ENCODE measurements around the gene VTA1.
"Not testable (repeated sequence)": the region's sequence is repeated elsewhere in the genome, so short reads cannot be mapped to it uniquely, and the experiment has no call there.

VTA1 gene

DNA sequence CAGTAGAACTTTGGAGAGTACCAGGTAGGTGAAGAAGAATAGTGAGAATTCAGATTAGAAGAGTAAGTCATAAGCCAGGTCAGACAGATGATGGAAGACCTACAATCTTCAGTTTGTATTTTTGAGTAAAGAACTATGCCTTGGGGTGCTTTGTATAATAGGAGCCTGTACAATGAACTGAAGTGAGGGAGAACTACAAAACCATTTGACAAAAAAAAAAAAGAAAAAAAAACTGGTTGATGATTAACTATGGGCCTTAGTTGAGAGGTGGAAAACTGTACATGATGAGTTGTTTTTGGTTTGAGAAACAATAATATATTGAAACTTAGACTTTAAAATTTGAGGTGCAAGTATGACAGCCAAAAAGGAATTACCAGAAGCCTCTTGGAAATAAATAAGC lies 25.7 kb downstream of the VTA1 start:
- no peak for DNase-seq

DNA sequence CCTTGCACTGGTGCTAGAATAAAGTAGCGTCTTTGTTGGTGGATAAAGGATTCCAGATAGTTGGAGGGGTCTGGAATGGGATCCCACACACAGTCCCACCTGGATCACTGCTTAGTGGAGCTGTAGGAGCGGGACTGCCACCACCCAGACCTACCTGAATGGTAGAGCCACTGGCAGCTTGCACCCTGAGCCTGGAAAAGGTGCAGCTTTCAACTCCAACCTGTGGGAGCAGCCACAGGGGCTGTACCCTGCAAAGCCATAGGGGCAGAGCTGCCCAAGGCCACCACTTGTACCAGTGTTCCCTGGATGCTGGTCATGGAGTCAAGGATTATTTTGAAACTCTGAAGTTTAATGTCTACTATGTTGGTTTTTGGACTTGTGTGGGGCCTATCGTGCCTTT lies 26.9 kb downstream of the VTA1 start:
- no peak for DNase-seq

DNA sequence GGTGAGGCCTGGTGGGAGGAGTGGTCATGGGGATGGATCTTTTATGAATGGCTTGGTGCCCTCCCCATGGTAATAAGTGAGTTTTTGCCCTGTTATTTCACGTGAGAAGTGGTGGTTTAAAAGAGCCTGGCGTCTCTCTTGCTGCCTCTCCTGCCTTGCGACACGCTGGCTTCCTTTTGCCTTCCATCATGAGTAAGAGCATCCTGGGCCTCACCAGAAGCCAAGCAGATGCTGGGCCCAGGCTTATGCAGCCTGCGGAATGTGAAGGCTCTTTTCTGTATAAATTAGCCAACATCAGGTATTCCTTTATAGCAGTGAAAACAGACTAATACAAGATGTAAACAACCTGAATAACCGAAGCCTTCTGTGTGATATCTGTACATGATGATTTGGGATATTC lies 27.6 kb downstream of the VTA1 start:
- DNase-seq, result no peak

DNA sequence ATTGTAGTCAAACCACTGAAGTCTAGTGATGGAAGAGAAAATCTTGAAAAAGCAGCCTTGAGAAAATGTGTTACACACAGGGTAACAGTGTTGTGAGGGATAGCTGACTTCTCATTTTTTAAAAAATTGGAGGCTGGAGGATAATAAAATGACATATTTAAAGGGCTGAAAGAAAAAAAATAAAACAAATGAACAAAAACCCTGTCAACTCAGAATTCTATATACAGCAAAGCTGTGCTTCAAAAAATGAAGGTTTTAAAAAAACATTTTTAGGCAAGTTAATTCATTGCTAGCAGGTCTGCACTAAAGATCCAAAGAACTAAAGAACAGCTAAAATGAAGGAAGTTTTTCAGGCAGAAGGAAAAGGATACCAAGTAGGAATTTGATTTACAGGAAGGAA lies 31.1 kb downstream of the VTA1 start:
- no peak for DNase-seq

DNA sequence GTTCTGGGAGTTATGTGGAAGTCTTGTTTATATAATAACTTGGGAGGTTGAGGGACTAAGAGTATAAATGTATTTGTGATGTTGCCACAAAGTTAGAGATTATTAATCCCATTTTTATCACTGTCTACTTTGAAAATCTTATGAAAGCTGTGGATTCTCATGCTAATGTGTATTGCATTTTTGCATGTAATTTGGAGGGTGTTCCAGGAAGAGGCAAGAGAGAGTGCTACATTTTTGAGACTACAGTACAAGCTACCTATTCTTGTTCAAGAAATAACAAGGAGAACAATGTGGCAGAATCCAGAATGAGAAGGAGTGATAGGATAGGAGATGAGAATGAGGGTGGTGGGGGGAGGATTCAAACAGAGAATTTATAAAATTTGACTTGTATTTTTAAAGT lies 34.9 kb downstream of the VTA1 start:
- DNase-seq, result no peak

DNA sequence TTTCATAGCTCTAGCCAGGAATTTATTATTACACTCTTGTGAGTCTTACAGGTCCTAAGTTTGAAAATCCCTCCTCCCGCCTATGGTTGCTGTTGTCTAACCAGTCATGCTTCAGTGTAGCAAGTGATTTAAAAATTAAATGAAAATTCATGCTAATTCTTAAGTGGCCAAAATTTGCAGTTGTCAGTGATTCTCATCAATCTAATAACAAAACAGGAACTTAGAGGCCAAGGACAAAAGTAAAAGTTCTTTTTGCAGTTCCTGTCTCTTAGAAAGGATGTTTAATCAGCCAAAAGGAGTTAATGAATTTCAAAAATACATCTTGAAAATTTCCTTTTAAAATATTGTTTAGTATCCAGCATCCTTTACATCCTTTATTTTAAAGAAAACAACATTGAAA lies 36.3 kb downstream of the VTA1 start:
- no peak for DNase-seq

DNA sequence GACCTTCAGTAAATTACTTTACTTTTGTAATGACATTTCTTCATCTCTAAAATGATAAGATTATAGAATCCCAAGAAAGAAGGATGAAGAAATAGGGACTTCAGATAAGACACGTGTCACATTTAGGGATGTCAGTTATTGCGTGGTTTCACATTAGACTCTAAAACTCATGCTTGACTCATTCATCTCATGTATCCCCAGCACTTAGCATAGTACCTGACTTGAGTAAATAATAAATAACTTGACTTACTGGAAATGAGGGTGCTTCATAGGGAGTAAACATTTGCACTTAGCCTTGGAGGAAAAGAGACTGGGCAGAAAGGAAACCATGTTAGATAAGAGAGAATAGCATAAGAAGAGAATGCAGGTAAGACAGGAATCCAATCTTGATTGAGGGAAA lies 37.2 kb downstream of the VTA1 start:
- DNase-seq, result no peak

DNA sequence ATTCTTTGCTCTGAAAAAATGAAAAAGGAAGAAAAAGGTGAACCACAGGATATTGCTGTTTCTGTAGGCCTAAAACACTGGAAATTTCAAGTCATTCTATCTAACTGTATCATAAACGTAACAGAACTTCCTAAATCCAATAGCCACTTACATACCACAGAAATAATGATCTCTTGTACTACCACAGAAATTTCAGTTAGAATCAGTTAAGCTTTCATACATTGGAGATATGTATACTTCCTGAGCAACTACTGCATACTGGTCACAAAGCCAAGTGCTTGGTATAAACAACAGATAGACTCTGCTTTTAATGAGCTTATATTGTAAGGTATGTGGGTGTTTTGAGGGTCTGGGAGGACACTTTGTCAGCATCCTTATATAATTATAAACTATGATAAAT lies 38.6 kb downstream of the VTA1 start:
- DNase-seq, result no peak

DNA sequence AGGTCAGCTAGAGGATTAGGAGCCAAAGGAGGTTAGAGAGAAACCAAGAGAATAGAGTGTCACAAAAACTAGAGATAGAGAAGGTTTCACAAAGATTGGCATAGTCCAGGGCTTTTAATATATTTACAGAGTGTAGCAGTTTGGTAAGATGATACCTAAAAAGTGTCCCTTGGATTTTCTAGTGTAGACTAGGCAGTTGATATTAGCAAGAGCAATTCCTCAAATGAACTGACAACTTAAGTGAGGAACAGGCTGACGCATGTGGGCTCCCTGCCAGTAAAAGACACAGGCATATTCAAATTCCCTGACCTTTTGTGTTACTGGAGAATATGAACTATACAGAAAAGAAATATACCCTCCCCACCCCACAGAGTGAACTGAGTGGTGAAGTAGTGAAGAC lies 40.1 kb downstream of the VTA1 start:
- DNase-seq, result no peak

DNA sequence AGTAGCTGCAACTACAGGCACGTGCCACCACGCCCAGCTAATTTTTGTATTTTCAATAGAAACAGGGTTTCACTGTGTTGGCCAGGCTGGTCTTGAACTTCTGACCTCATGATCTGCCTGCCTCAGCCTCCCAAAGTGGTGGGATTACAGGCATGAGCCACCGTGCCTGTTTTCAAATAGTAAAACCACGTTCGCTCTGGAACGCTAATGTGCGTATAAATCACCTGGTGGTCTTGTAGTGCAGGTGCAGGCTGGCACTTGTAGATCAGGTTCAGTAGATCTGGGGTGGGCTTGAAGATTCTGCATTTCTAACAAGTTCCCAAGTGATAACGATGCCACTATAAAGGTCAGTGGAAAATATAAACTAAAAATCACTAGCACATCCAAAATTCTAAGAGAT lies 41.3 kb downstream of the VTA1 start:
- not testable (repeated sequence) for DNase-seq

DNA sequence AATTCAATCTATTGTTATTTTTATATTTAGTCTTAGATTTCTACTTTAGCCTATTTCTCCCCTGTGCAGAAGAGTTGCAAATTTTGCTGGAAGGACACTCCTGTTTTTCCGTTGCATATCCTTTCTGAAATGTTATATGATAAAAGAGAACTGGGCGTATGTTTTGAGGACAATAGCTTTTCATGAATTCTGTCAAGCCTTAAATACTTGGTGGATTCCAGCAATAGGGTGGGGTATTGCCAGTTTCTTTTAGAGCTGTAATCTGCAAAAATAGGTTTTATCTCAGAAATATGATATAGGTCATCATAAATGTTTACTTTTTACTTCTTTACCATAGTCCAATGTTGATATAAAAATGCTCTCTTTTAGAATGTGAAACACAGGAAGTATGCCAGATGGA lies 42.0 kb downstream of the VTA1 start:
- no peak for DNase-seq

DNA sequence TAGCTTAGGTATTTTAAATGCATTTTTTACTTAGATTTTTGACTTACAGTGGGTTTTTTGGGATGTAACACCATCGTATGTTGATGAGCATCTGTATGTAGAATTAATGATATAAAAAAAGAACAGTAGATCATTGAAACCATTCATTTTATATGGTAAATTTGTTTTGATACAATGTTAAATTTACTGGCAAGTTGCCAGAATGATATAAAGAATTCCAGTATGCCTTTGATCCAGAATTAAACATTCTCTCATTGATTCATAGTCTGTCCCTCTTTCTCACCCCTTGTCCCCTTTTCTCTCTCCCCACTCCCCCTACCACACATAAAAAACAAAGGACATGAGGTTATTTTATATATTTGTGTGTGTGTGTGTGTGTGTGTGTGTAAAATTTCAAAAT lies 45.3 kb downstream of the VTA1 start:
- no peak for DNase-seq

DNA sequence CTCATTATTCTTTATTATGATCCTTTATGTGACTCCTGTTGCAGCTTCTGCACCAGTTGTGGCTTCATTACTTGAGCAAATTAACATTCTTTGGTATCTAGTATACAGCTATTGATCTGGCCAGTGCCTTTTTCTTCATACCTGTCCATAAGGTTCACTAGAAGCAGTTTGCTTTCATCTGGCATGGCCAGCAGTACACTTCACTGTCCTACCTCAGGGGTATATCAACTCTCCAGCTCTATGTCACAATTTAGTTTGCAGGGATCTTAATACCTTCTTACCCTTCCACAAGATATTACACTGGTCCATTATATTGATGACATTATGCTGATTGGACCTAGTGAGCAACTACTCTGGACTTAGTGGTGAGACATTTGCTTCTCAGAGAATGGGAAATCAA lies 46.6 kb downstream of the VTA1 start:
- no peak for DNase-seq

DNA sequence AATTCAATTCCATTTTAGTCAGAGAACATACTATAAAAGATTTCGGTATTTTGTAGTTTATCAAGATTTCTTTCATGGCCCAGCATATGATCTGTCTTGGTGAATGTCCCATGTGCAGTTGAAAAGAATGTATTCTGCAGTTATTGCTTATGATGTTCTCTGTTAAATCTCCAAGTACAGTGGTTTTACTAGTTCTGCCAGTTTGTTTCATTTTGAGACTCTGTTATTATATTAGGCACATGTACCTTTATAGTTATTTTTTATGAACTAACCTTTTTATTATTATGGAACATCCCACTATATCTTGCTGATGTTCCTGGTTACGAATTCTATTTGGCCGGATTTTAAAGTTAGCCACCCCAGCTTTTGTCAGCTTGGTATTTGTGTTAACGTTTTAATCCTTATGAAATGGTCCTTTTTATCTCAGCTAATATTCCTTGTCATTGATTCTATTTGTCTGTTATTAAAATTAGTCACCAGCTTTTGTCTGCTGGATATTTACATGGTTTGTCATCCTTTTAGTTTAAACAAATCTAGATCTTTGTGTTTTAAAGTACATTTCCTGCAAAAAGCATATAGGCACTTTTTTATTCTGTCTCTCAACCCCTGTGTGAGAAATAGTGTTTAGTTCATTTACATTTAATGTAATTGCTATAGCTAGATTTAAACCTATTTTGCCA lies 48.9 kb downstream of the VTA1 start:
- DNase-seq, result no peak

DNA sequence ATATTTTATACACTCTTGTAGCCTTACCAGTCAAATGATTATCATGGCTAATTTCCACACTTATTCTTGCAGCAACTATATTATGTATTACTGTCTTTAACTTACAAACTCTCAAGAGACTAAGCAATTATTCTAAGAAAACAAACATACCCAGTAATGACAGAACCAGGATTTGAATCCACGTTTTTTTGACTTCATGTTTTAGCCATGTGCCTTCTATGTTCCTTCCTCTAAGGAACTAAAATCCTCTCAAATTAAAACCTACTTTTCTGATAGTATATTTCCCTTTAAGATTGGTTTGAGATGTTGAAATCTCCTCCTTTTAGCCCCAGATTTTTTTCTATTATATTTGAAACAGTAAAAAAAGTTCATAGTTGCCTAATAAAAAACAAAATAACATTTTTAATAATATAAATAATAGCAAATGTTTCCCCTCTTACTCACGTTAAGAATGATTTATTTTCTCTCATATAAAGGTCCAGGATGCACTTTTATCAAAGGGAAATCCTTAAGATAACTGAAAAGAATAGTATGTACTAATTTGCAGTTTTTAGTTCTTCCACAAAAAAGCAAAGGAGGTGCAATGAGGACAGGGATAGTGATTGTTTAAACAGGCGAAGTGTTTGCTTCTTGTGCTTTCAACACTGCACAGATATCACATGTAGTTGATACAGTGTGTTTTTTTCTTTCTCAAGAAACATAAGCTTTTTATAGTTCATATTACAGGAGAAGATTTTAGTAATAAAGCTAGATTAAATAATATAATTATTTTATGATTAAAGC lies 54.0 kb downstream of the VTA1 start:
- DNase-seq, result no peak

DNA sequence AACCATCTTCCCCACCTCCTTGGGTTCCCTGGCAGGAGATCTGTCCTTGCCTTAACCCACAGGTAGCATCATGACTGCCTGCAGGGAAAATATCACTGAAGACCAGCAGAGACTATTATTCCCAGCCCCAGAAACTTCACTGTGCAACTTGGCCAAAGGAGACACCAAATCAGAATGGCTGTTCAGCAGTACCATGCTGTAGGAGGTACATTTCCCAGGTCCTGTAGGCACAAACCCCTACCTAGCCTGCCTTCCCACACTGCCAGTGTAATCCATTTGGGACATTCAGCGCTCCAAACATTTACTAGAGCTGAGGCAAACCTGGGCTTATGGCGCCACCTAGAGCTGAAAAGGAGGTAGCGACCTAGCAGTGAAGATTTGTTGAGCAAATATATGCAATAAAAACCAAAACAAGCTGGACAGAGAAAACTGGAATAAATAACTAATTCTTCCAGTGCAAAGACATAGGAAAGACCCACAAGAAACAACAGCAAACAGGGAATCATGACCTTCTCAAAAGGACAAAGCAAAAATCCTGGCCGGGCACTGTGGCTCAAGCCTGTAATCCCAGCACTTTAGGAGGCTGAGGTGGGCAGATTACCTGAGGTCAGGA lies 60.3 kb downstream of the VTA1 start:
- DNase-seq, result peak; percentile 25

DNA sequence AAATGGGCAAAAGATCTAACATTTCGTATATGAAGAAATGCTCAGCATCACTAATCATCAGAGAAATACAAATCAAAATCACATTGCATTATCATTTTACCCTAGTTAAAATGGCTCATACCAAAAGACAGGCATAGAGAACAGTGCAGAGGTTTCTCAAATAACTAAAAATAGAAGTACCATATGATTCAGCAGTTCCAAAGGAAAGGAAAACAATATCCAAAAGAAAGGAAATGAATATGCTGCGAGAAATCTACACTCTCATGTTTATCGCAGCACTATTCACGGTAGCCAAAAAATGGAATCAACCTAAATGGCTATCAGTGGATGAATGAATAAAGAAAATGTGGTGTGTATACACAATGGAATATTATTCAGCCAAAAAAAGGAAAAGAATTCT lies 63.5 kb downstream of the VTA1 start:
- DNase-seq, result no peak

DNA sequence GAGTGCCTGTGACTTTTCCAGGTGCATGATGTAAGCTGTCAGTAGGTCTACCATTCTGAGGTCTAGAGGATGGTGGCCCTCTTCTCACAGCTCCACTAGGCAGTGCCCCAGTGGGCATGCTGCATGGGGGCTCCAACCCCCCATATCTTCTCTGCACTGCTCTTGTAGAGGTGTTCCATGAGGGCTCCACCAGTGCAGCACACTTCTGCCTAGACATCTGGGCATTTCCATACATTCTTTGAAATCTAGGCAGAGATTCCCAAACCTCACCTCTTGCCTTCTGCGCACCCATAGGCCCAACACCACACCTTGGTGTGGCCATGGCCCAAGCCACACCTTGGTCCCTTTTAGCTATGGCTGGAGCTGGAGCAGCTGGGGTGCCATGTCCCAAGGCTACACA lies 66.3 kb downstream of the VTA1 start:
- no peak for DNase-seq

DNA sequence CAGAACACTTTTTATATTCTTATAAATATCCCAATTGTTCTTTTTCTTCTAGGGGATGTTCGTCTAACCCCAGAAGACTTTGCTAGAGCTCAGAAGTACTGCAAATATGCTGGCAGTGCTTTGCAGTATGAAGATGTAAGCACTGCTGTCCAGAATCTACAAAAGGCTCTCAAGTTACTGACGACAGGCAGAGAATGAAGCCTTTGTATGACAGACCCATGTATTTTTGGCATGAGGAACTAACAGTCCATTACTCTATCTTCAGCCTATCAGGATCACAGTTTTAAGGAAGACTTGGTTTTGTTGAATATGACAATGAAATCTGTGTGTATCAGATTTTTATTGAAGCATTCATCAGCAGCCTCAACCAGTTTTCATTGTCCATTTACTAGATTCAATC lies 71.4 kb downstream of the VTA1 start:
- DNase-seq, result no peak

DNA sequence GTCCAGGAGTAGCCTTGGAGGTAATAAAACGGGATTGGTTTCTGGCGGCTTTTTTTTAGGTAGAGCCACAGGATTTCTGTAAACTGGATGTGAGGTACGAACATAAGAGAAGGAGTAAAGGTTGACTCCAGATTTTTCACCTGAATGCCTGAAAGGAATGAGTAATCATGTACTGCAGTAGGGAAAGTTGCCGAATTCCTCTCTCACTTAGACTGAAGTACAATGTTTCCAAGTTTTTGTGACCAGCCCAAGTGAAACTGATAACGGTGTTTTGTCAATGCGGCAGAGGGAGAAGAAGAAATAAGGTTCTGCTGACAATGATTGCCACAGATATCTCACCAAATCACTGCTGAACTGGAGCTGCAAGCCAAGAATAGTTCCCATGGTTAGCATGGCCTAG lies 75.0 kb downstream of the VTA1 start:
- no peak for DNase-seq

DNA sequence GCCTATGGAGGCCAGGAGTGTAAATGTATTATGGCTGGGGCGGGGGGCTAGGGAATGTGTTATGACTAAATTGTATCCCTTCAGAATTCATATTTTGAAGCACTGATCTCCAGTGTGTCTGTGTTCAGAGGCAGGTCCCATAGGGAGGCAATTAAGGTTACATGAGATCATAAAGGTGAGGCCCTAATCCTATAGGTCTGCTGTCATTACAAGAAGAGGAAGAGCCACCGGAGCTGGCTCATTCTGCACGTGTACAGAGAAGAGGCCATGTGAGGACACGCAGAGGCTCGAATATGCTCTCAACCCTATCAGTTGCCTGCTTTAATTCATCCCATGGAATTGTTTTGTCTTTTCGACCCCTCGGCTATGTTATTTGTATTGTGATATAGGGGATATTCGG lies 76.9 kb downstream of the VTA1 start:
- no peak for DNase-seq

DNA sequence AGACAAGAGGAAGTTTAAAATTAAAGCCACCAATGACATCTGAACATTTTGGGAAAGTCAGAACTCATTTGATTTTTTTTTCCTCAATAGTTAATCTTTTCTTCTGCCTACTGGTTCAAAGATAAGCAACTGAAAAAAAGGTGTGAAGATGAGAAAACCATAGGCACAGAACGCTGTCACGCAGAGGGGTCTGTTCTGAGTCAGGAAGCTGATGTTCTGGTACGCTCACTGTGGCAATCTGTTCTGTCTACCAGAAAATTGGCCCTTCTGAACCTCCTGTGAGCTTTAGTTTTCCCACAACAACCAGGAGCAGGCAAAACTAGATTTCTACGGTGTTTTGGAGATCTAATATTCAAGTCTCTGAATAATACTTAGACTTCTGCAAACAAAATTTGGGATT lies 78.1 kb downstream of the VTA1 start:
- DNase-seq, result no peak

DNA sequence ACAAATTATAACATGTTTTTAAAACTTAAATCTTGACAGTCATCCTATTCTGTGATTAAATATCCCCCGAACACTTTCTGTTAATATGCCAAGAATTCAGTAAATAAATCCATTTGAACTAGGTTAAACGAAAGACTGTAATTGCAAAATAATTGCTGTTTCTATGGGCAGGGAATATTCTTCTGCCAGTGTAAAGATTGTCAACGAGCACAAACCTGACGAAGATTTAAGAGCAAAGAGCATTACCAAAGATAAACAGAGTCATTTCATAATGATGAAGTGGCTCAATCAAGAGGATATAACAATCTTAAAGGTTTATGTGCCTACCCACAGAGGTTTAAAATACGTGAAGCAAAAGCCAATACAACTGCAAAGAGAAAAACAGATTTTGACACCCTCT lies 78.5 kb downstream of the VTA1 start:
- DNase-seq, result no peak

DNA sequence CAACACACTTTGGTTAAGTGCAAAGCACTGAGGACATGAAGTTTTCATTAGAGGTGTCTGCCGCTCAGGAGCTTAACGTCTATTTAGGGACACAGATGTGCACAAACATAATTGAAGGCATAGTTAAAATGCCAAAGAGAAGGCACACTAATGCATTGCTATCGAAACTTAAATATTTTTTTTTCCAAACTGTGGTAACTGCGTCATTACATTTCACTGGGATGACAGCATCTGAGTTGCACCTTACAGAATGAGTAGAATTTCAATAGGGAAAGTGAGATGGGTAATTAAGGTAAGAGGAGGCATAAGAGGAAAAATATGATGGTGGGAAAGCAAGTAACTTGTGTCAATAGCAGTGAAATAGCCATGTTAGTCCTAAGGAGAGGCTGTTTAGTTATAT lies 79.7 kb downstream of the VTA1 start:
- DNase-seq, result no peak
